Measurements from ENCODE around the gene GIMD1. TPM values are rescaled to one million over a fixed set of nuclear protein-coding genes. Genes with fewer than 3 reads are reported as not detected.
"Not testable (repeated sequence)": the region's sequence is repeated elsewhere in the genome, so short reads cannot be mapped to it uniquely, and the experiment has no call there.

GIMD1 gene
- total RNA-seq: not detected
- long read RNA-seq: 0 reads

DNA sequence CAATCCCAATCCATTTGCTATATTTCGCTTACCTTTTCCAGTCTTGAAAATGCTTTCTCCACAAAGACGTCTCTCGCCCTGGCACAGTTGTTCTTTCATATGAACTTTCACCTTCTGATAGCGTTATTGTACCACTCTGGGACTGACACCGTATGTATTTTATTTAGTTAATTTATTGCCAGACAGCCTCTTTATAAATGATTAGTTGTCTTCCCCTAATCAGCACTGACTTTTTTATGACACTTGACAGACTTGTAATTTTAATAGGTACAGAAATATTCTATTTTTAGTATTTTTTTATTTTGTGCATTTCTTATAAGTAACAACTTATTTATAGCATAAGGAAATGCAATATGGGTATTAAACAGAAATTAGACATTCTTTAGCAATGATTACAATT lies at the start of gene GIMD1:
Gene GIMD1 (minus strand): TSS at position 101 of the 400 bp plus-strand sequence. CDS start 1,343 bp downstream, outside the sequence.
- Histone ChIP-seq H3K27me3 (ENCODE audit: low read depth) (no peaks in the 10 kb centered on the region), H3K27ac (no peak within 1 kb of the TSS), H3K4me3 (no peak within 1 kb of the TSS), H3K4me1 (no peaks in the 10 kb centered on the region), H3K36me3 (no peaks in the 10 kb centered on the region), H3K9me3 (no peaks in the 10 kb centered on the region)
- intact Hi-C loops (cut with DNase I): no loop called here
- no peak for ATAC-seq
- TF ChIP-seq, protein P1, sequence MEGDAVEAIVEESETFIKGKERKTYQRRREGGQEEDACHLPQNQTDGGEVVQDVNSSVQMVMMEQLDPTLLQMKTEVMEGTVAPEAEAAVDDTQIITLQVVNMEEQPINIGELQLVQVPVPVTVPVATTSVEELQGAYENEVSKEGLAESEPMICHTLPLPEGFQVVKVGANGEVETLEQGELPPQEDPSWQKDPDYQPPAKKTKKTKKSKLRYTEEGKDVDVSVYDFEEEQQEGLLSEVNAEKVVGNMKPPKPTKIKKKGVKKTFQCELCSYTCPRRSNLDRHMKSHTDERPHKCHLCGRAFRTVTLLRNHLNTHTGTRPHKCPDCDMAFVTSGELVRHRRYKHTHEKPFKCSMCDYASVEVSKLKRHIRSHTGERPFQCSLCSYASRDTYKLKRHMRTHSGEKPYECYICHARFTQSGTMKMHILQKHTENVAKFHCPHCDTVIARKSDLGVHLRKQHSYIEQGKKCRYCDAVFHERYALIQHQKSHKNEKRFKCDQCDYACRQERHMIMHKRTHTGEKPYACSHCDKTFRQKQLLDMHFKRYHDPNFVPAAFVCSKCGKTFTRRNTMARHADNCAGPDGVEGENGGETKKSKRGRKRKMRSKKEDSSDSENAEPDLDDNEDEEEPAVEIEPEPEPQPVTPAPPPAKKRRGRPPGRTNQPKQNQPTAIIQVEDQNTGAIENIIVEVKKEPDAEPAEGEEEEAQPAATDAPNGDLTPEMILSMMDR (IDR thresholded peaks at IDR 0.05): no peak
- no peak for DNase-seq

DNA sequence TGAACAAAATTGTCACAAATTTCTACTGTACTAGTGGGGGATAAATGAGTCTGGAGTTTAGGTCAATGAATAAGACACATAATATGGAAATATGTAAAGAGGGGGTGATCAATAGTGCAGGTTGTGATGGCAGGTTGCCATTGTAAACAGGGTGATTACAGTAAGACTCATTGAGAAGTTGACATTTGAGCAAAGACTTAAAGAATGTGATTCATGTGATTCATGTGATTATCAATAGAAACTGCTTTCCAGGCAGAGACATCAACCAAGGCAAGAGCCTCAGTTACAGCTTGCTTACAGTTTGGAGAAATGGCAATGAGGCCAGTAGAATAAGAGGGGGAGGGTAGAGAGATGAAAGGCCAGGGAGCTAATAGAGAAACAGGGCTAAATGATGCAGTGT lies 45.8 kb upstream of the GIMD1 start:
- ATAC-seq (no peak), DNase-seq (no peak)
- H3K4me1 ChIP-seq: no peaks in the 10 kb centered on the region
- H3K27ac ChIP-seq: no peak overlapping the region
- H3K9me3 ChIP-seq: no peaks in the 10 kb centered on the region
- no peaks in the 10 kb centered on the region for H3K27me3 ChIP-seq (ENCODE audit: low read depth)
- no peak overlapping the region for H3K4me3 ChIP-seq
- intact Hi-C loops (cut with DNase I): no loop called here
- TF ChIP-seq, protein P1 (IDR thresholded peaks at IDR 0.05): no peak
- H3K36me3 ChIP-seq: no peaks in the 10 kb centered on the region

DNA sequence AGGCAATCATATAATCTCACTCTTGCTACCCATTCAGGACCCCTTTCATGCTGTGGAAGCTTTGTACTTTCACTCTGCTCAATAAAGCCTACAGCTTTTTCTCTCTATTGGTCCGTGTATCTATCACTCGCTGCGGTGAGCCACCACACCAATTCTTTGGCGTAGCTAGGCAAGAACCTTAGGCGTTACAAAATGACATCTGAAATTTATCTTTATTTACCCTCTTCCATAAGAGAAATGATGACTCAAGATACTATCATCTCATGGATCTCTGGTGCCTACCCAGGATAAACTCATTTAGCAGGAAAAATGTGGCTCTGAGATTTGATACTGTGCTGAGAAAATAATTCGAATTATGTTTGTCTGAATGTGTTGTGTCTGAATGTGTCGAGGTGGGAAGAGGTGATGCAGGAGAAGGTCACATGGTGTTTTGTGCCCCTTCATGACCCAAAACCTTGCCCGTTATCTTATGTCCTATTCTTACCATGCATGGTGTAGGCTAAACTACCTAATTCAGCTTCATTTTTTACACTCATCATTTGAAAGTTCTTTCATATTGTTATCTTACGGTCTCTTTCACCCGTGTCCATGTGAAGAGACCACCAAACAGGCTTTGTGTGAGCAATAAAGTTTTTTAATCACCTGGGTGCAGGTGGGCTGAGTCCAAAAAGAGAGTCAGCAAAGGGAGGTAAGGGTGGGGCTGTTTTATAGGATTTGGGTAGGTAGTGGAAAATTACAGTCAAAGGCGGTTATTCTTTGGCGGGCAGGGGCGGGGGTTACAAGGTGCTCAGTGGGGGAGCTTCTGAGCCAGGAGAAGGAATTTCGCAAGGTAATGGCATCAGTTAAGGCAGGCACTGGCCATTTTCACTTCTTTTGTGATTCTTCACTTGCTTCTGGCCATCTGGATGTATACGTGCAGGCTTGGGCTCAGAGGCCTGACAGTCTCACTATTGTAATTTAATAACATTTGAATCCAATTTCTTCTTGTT lies 41.6 kb upstream of the GIMD1 start:
- no peak overlapping the region for H3K27ac ChIP-seq
- TF ChIP-seq, protein P1 (IDR thresholded peaks at IDR 0.05): no peak
- H3K4me3 ChIP-seq: no peak overlapping the region
- no peaks in the 10 kb centered on the region for H3K27me3 ChIP-seq (ENCODE audit: low read depth)
- no peaks in the 10 kb centered on the region for H3K36me3 ChIP-seq
- no peaks in the 10 kb centered on the region for H3K4me1 ChIP-seq
- H3K9me3 ChIP-seq: no peaks in the 10 kb centered on the region
- intact Hi-C loops (cut with DNase I): no loop called here
- DNase-seq (no peak), ATAC-seq (no peak)

DNA sequence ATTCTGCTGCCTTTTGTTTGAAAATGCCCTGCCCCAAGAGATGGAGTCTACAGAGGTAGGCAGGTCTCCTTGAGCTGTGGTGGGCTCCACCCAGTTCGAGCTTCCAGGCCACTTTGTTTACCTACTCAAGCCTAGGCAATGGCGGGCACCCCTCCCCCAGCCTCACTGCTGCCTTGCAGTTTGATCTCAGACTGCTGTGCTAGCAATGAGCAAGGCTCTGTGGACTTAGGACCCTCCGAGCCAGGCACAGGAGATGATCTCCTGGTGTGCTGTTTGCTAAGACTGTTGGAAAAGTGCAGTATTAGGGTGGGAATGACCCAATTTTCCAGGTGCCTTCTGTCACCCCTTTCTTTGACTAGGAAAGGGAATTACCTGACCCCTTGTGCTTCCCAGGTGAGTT lies 39.4 kb upstream of the GIMD1 start:
- DNase-seq; intact Hi-C loops (cut with DNase I); ATAC-seq; H3K36me3 ChIP-seq; H3K27me3 ChIP-seq (ENCODE audit: low read depth); H3K4me3 ChIP-seq; H3K9me3 ChIP-seq; H3K27ac ChIP-seq; H3K4me1 ChIP-seq: not testable (repeated sequence)

DNA sequence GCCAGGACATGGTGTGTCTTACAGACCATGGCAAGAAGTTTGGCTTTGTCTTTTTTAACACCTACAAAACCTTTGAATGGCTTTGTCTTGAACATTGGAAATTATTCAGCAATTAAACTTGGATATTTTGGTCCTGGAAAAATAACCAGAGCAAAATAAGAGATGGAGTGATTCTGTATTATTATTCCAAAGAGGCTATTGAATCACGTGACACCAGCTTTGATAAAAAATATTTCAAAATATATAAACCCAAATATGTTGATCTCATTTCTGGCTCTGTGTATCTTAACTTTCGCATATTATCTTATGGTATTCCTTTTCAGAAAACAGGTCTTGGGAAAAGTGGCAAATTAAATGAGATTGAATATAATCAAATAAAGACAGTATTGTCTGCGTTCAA lies 32.6 kb upstream of the GIMD1 start:
- H3K27ac ChIP-seq: no peak overlapping the region
- intact Hi-C loops (cut with DNase I): no loop called here
- ATAC-seq (no peak), DNase-seq (no peak)
- peaks cover 10% of the 10 kb centered on the region for H3K9me3 ChIP-seq
- H3K4me1 ChIP-seq: no peaks in the 10 kb centered on the region
- H3K36me3 ChIP-seq: no peaks in the 10 kb centered on the region
- TF ChIP-seq, protein P1 (IDR thresholded peaks at IDR 0.05): no peak
- H3K4me3 ChIP-seq: no peak overlapping the region
- no peaks in the 10 kb centered on the region for H3K27me3 ChIP-seq (ENCODE audit: low read depth)

DNA sequence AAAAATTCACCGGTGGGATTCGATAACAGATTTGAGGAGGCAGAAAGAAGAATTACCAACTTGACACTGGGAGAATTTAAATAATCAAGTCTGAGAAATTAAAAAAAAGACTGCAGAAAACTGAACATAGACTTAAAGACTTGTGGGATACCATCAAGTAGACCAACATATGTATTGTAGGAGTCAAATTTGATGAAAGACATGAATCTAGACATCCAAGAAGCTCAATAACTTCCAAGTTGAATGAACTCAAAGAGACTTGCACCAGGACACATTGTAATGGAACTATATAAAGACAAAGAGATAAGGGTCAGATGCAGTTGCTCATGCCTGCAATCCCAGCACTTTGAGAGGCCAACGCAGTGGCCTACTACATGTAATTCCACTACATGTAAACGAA lies 30.3 kb upstream of the GIMD1 start:
- H3K36me3 ChIP-seq; H3K4me1 ChIP-seq; ATAC-seq; H3K27ac ChIP-seq; H3K27me3 ChIP-seq (ENCODE audit: low read depth); H3K4me3 ChIP-seq; intact Hi-C loops (cut with DNase I); DNase-seq: not testable (repeated sequence)
- peaks cover 18% of the 10 kb centered on the region for H3K9me3 ChIP-seq
